ENCODE data around the gene ALDH3B1. TPM values are rescaled to one million over a fixed set of nuclear protein-coding genes. Genes with fewer than 3 reads are reported as not detected.

The ALDH3B1 gene
- total and polyA plus RNA-seq, 9 of the 15 experiments (the other 6 are each of a cell fraction or from before 2014, with no cell fraction given): 0.01 to 0.35 (median 0.07) TPM; not detected in 2

DNA sequence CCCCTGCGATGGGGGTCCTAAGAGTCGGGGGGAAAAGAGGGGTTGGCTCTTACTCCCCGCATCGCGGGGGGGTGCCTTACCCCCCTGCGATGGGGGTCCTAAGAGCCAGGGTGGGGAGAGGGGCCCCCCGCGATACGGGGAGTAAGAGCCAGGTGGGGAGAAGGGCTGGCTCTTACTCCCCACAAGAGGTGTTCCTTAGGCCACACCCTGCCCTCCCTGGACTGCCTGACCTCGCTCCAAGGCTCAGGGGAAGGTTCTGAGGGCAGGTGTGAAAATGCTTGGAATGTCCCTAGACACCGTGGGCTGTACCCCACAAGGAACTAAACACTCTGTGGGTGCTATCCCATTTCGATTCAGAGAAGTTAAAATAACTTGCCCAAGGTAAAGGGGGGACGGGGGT lies 14.1 kb upstream of the ALDH3B1 start (continued):
- no peak for TF ChIP-seq MGA (IDR thresholded peaks at IDR 0.05)
- TF ChIP-seq, protein P1, sequence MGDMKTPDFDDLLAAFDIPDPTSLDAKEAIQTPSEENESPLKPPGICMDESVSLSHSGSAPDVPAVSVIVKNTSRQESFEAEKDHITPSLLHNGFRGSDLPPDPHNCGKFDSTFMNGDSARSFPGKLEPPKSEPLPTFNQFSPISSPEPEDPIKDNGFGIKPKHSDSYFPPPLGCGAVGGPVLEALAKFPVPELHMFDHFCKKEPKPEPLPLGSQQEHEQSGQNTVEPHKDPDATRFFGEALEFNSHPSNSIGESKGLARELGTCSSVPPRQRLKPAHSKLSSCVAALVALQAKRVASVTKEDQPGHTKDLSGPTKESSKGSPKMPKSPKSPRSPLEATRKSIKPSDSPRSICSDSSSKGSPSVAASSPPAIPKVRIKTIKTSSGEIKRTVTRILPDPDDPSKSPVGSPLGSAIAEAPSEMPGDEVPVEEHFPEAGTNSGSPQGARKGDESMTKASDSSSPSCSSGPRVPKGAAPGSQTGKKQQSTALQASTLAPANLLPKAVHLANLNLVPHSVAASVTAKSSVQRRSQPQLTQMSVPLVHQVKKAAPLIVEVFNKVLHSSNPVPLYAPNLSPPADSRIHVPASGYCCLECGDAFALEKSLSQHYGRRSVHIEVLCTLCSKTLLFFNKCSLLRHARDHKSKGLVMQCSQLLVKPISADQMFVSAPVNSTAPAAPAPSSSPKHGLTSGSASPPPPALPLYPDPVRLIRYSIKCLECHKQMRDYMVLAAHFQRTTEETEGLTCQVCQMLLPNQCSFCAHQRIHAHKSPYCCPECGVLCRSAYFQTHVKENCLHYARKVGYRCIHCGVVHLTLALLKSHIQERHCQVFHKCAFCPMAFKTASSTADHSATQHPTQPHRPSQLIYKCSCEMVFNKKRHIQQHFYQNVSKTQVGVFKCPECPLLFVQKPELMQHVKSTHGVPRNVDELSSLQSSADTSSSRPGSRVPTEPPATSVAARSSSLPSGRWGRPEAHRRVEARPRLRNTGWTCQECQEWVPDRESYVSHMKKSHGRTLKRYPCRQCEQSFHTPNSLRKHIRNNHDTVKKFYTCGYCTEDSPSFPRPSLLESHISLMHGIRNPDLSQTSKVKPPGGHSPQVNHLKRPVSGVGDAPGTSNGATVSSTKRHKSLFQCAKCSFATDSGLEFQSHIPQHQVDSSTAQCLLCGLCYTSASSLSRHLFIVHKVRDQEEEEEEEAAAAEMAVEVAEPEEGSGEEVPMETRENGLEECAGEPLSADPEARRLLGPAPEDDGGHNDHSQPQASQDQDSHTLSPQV (IDR thresholded peaks at IDR 0.05): no peak
- TF ChIP-seq, protein P2, sequence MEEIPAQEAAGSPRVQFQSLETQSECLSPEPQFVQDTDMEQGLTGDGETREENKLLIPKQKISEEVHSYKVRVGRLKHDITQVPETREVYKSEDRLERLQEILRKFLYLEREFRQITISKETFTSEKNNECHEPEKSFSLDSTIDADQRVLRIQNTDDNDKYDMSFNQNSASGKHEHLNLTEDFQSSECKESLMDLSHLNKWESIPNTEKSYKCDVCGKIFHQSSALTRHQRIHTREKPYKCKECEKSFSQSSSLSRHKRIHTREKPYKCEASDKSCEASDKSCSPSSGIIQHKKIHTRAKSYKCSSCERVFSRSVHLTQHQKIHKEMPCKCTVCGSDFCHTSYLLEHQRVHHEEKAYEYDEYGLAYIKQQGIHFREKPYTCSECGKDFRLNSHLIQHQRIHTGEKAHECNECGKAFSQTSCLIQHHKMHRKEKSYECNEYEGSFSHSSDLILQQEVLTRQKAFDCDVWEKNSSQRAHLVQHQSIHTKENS (CRISPR knock-in tag; IDR thresholded peaks at IDR 0.05): no peak

Data from K562 (cell line).